Keratinocyte (primary cell): ENCODE data around the gene HNRNPUL2. TPM values are rescaled to one million over a fixed set of nuclear protein-coding genes. Genes with fewer than 3 reads are reported as not detected.

Experiments used
- DNase-seq: peaks from one replicate; pipeline ENCODE4 v3.0.0-alpha.2; 2011; ENCODE audit warnings: low read depth, missing footprints, low spot score
- FAIRE-seq: peaks from 2 replicates; lab custom pipeline; 2011; peaks lifted over from hg19 to GRCh38; lab: Jason Lieb, UNC
- H2AFZ ChIP-seq: 2 replicates; pipeline ENCODE4 v1.6.0; 2012; ENCODE audit warnings: low read length, control low read depth, inconsistent platforms; ENCODE audit not compliant: control insufficient read depth
- H3K27ac ChIP-seq: 2 replicates; pipeline ENCODE4 v1.5.1; 2011; ENCODE audit warnings: low read length; ENCODE audit not compliant: control insufficient read depth, insufficient read depth
- H3K27me3 ChIP-seq: 3 replicates; pipeline ENCODE4 v1.6.0; 2011; ENCODE audit warnings: low read length; ENCODE audit not compliant: control insufficient read depth, insufficient read depth; ENCODE audit errors: extremely low read depth
- H3K36me3 ChIP-seq, 2 experiments: 2 replicates in 1 of 2; 3 replicates in 1 of 2; pipeline ENCODE4 v1.5.1; 2011; ENCODE audit warnings: low read length in 2 of 2, mild to moderate bottlenecking in 1 of 2; ENCODE audit not compliant: control insufficient read depth in 2 of 2, insufficient read depth in 2 of 2; ENCODE audit errors: extremely low read depth in 1 of 2
- H3K4me1 ChIP-seq: 3 replicates; pipeline ENCODE4 v1.5.1; 2011; ENCODE audit warnings: low read length; ENCODE audit not compliant: control insufficient read depth, insufficient read depth; ENCODE audit errors: extremely low read depth
- H3K4me2 ChIP-seq: 3 replicates; pipeline ENCODE4 v1.6.0; 2011; ENCODE audit warnings: low read depth, low read length; ENCODE audit not compliant: control insufficient read depth, insufficient read depth; ENCODE audit errors: extremely low read depth
- H3K4me3 ChIP-seq, 3 experiments: fragments of 200-600 bp in 1 of 3; sonication (generic) in 1 of 3; 2 replicates in 2 of 3; 3 replicates in 1 of 3; pipeline ENCODE4 v1.5.1; 2011 to 2016; ENCODE audit warnings: low read length in 3 of 3, mild to moderate bottlenecking in 3 of 3, control low read depth in 2 of 3, inconsistent platforms in 1 of 3, low read depth in 1 of 3, mixed read lengths in 1 of 3, mixed run types in 1 of 3, moderate library complexity in 1 of 3; ENCODE audit not compliant: control insufficient read depth in 2 of 3, insufficient read depth in 2 of 3; ENCODE audit errors: extremely low read depth in 1 of 3
- H3K79me2 ChIP-seq: 2 replicates; pipeline ENCODE4 v1.6.0; 2012; ENCODE audit warnings: low read length; ENCODE audit not compliant: control insufficient read depth, insufficient read depth
- H3K9ac ChIP-seq: 3 replicates; pipeline ENCODE4 v1.6.0; 2011; ENCODE audit warnings: low read length; ENCODE audit not compliant: control insufficient read depth, insufficient read depth; ENCODE audit errors: extremely low read depth
- H3K9me1 ChIP-seq: 3 replicates; pipeline ENCODE4 v1.6.0; 2011; ENCODE audit warnings: low read length; ENCODE audit not compliant: control insufficient read depth, insufficient read depth; ENCODE audit errors: extremely low read depth
- H3K9me3 ChIP-seq: 2 replicates; pipeline ENCODE4 v1.5.1; 2012; ENCODE audit warnings: low read depth, low read length; ENCODE audit not compliant: control insufficient read depth
- H4K20me1 ChIP-seq: 3 replicates; pipeline ENCODE4 v1.6.0; 2011; ENCODE audit warnings: low read length; ENCODE audit not compliant: control insufficient read depth, insufficient read depth; ENCODE audit errors: extremely low read depth
- EZH2 ChIP-seq: IDR thresholded peaks from one replicate; pipeline ENCODE4 v1.6.1; 2012; ENCODE audit warnings: inconsistent platforms, mild to moderate bottlenecking, low read length, moderate library complexity
- dilution Hi-C: fragments of 300-500 bp; cut with MboI; formaldehyde crosslinking; loops from one replicate; pipeline ENCODE4 v1.7.0; 2020; ENCODE audit warnings: low sequenced_read_pairs; ENCODE audit not compliant: extremely low pct_ligation_motif_present
- polyA plus RNA-seq, 5 experiments: library from polyadenylated mRNA; depleted of rRNA in 3 of 5; stranded (reverse) in 3 of 5; stranded (forward) in 1 of 5; unstranded in 1 of 5; fragments of >200 nt; gene quantifications; 1 replicate in 1 of 5; 2 replicates in 3 of 5; 3 replicates in 1 of 5; pipeline versions ENCODE4 v1.2.1 to v1.2.3, GENCODE V29; 2011 to 2012; ENCODE audit warnings: missing spikeins in 2 of 5, low read depth in 1 of 5, low replicate concordance in 1 of 5
- TF ChIP-seq, protein P1 (sequence below), 3 experiments: IDR thresholded peaks in 1 of 3; conservative IDR thresholded peaks in 1 of 3; optimal IDR thresholded peaks in 1 of 3; 2 replicates in 2 of 3; 3 replicates in 1 of 3; pipeline versions ENCODE3 to v1.5.1; 2011; ENCODE audit warnings: low read length in 3 of 3, mild to moderate bottlenecking in 3 of 3, moderate library complexity in 2 of 3, control low read depth in 1 of 3, inconsistent platforms in 1 of 3; ENCODE audit not compliant: insufficient read depth in 2 of 3; ENCODE audit errors: extremely low read depth in 1 of 3

HNRNPUL2 gene
- polyA plus RNA-seq, 1 donor (not counting 4 experiments of a cell fraction or from before 2014, with no cell fraction given), result 29.0 TPM

DNA sequence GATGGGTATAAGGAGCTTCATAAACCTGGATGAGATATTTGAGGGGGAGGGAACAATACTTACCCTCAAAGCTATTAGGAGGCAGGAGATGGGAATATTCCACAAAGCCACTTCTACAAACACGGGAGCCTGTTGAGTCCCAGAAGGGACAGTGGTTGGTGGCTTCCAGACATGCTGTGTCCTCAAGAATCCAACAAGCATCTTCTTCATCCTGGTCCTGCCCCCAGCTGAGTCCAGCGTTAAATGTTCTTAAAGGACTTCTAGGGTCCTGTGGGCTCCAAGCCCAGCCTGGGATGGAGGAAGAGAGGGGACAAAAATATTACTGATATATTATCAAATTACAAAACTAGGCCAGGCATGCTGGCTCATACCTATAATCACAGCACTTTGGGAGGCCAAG lies 59.8 kb downstream of the HNRNPUL2 start:
- FAIRE-seq (no peak), DNase-seq (no peak)
- Histone ChIP-seq H3K9me3 (no peaks in the 10 kb centered on the region), H3K4me2 (peak overlapping the region; percentile 95), H3K27me3 (no peaks in the 10 kb centered on the region), H3K27ac (no peak overlapping the region), H3K4me1 (peaks cover 25% of the 10 kb centered on the region), H2AFZ (no peak overlapping the region), H3K9me1 (no peaks in the 10 kb centered on the region), H4K20me1 (peaks cover 4% of the 10 kb centered on the region), H3K9ac (no peak overlapping the region), H3K79me2 (peaks cover 57% of the 10 kb centered on the region), H3K36me3 (peaks cover 20 to 37% of the 10 kb centered on the region in 2 experiments), H3K4me3 (no peak overlapping the region)
- dilution Hi-C loops, result no loop called here
- TF ChIP-seq, protein P1, sequence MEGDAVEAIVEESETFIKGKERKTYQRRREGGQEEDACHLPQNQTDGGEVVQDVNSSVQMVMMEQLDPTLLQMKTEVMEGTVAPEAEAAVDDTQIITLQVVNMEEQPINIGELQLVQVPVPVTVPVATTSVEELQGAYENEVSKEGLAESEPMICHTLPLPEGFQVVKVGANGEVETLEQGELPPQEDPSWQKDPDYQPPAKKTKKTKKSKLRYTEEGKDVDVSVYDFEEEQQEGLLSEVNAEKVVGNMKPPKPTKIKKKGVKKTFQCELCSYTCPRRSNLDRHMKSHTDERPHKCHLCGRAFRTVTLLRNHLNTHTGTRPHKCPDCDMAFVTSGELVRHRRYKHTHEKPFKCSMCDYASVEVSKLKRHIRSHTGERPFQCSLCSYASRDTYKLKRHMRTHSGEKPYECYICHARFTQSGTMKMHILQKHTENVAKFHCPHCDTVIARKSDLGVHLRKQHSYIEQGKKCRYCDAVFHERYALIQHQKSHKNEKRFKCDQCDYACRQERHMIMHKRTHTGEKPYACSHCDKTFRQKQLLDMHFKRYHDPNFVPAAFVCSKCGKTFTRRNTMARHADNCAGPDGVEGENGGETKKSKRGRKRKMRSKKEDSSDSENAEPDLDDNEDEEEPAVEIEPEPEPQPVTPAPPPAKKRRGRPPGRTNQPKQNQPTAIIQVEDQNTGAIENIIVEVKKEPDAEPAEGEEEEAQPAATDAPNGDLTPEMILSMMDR (optimal IDR thresholded peaks at IDR 0.05 in 1 of 3, IDR thresholded peaks at IDR 0.05 in 1 of 3, conservative IDR thresholded peaks at IDR 0.05 in 1 of 3; ENCODE audit: extremely low read depth in 1 of 3, insufficient read depth in 2 of 3, low read length in 3 of 3), result no peak
- no peak for TF ChIP-seq EZH2

DNA sequence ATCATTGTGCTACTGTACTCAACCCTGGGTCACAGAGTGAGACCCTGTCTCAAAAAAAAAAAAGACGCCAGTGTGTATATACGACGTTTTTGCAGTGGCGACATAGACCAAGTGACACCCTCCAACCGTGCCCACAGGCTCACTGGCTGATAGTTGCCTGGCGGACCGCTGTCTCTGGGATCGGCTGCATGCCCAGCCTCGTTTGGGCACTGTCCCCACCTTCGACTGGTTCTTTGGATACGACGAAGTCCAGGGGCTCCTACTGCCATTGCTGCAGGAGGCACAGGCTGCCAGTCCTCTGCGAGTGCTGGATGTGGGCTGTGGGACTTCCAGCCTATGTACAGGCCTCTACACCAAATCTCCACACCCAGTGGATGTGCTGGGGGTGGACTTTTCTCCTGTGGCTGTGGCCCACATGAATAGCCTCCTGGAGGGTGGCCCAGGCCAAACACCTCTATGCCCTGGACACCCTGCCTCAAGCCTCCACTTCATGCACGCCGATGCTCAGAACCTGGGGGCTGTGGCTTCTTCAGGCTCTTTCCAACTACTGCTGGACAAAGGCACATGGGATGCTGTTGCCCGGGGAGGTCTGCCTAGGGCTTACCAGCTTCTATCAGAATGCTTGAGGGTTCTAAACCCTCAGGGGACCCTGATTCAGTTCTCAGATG lies 60.9 kb downstream of the HNRNPUL2 start:
- FAIRE-seq, result no peak

More for the DNA sequence above, 60.9 kb downstream of the HNRNPUL2 start:
- no peak for DNase-seq
- Histone ChIP-seq H3K79me2 (peaks cover 48% of the 10 kb centered on the region), H3K9me1 (no peaks in the 10 kb centered on the region), H2AFZ (no peak overlapping the region), H3K27me3 (no peaks in the 10 kb centered on the region), H3K36me3 (peaks cover 23 to 37% of the 10 kb centered on the region in 2 experiments), H3K4me2 (peak overlapping the region; percentile 95), H3K9ac (peak overlapping the region; percentile 95), H4K20me1 (peaks cover 4% of the 10 kb centered on the region), H3K4me1 (peaks cover 25% of the 10 kb centered on the region), H3K27ac (peak overlapping the region; percentile 86), H3K9me3 (no peaks in the 10 kb centered on the region), H3K4me3 (peak overlapping the region; percentile 93 to 97 (median 95))
- TF ChIP-seq, protein P1 (optimal IDR thresholded peaks at IDR 0.05 in 1 of 3, IDR thresholded peaks at IDR 0.05 in 1 of 3, conservative IDR thresholded peaks at IDR 0.05 in 1 of 3; ENCODE audit: extremely low read depth in 1 of 3, insufficient read depth in 2 of 3, low read length in 3 of 3), result no peak
- TF ChIP-seq EZH2, result no peak
- dilution Hi-C loops, result no loop called here
